Activated CD8-positive, alpha-beta memory T cell treated with anti-CD3 and anti-CD28 coated beads, Interleukin-2, amount 50 U/mL, for 48 hours (primary cell): ENCODE results near the gene NUDT14.

Experiments
- DNase-seq: peaks from one replicate; pipeline ENCODE4 v3.0.0-alpha.2; 2020

Gene NUDT14

GRCh38 chr14:105155681-105156413 is 25.3 kb downstream of the NUDT14 start:
- DNase-seq: no peak

- no peak for DNase-seq
Observed at GRCh38 chr14:105155071-105155651, 26.0 kb downstream of the NUDT14 start.

GRCh38 chr14:105154476-105154871 is 26.6 kb downstream of the NUDT14 start:
- DNase-seq: no peak

- DNase-seq: no peak
Observed at GRCh38 chr14:105153739-105154475, 27.2 kb downstream of the NUDT14 start.

GRCh38 chr14:105153331-105153731 is 27.8 kb downstream of the NUDT14 start:
- no peak for DNase-seq

- no peak for DNase-seq
Observed at GRCh38 chr14:105152794-105153241, 28.3 kb downstream of the NUDT14 start.

- no peak for DNase-seq
Observed at GRCh38 chr14:105151838-105152793, 29.0 kb downstream of the NUDT14 start.

- no peak for DNase-seq
Observed at GRCh38 chr14:105151084-105151837, 29.9 kb downstream of the NUDT14 start.

- no peak for DNase-seq
Observed at GRCh38 chr14:105150368-105151083, 30.6 kb downstream of the NUDT14 start.

GRCh38 chr14:105150026-105150367 is 31.1 kb downstream of the NUDT14 start:
- DNase-seq: no peak

GRCh38 chr14:105149146-105149781 is 31.8 kb downstream of the NUDT14 start:
- DNase-seq: no peak

- no peak for DNase-seq
Observed at GRCh38 chr14:105148604-105149145, 32.4 kb downstream of the NUDT14 start.

- DNase-seq: no peak
Observed at GRCh38 chr14:105147671-105148603, 33.2 kb downstream of the NUDT14 start.

GRCh38 chr14:105146976-105147635 is 34.0 kb downstream of the NUDT14 start:
- DNase-seq: no peak

- no peak for DNase-seq
Observed at GRCh38 chr14:105146181-105146975, 34.7 kb downstream of the NUDT14 start.

GRCh38 chr14:105145381-105146180 is 35.5 kb downstream of the NUDT14 start:
- no peak for DNase-seq
